C4-2B (cell line): Measurements from ENCODE around the gene ACAP3.
"Not testable (repeated sequence)": the region's sequence is repeated elsewhere in the genome, so short reads cannot be mapped to it uniquely, and the experiment has no call there.

Experiments used
- H3K27ac ChIP-seq: fragments of 450-650 bp; 2 replicates; pipeline ENCODE4 v1.5.1; 2017
- CTCF ChIP-seq: fragments of 450-650 bp; conservative IDR thresholded peaks from 2 replicates; pipeline ENCODE4 v1.5.1; 2017; ENCODE audit warnings: mild to moderate bottlenecking
- ZFX ChIP-seq: fragments of 450-650 bp; IDR thresholded peaks from 2 replicates; pipeline ENCODE4 v1.6.1; 2017

ACAP3 gene

GRCh38 chr1:1321477-1321876 is 13.7 kb upstream of the ACAP3 start:
- peak overlapping the region; percentile 10 for H3K27ac ChIP-seq
- no peak for TF ChIP-seq CTCF
- TF ChIP-seq ZFX: no peak

- TF ChIP-seq CTCF (no peak), ZFX (no peak)
- H3K27ac ChIP-seq: peak overlapping the region; percentile 10
Measured at GRCh38 chr1:1320666-1321448, 13.1 kb upstream of the ACAP3 start.

- no peak for TF ChIP-seq CTCF
- peak overlapping the region; percentile 69; the same call in 1 of the 2 replicates for H3K27ac ChIP-seq
Measured at GRCh38 chr1:1319646-1319941, 11.9 kb upstream of the ACAP3 start.

- TF ChIP-seq CTCF: no peak
- no peak for TF ChIP-seq ZFX
- H3K27ac ChIP-seq: peak overlapping the region; percentile 69
Measured at GRCh38 chr1:1318777-1319645, 11.3 kb upstream of the ACAP3 start.

GRCh38 chr1:1318131-1318652 is 10.5 kb upstream of the ACAP3 start:
- peak overlapping the region; percentile 69 for H3K27ac ChIP-seq

GRCh38 chr1:1317420-1317819 is 9.7 kb upstream of the ACAP3 start:
- peak overlapping the region; percentile 69 for H3K27ac ChIP-seq
- TF ChIP-seq ZFX (no peak), CTCF (no peak)

More at GRCh38 chr1:1318131-1318652, 10.5 kb upstream of the ACAP3 start:
- TF ChIP-seq CTCF (no peak), ZFX (no peak)

GRCh38 chr1:1316199-1316598 is 8.5 kb upstream of the ACAP3 start:
- H3K27ac ChIP-seq: not testable (repeated sequence)
